ENCODE data around the gene ZNF677. TPM values are rescaled to one million over a fixed set of nuclear protein-coding genes. Genes with fewer than 3 reads are reported as not detected.
"Not testable (repeated sequence)": the region's sequence is repeated elsewhere in the genome, so short reads cannot be mapped to it uniquely, and the experiment has no call there.

The ZNF677 gene
- total and polyA plus RNA-seq, 7 donors, result 1.8 to 28.5 (median 15.8) TPM

GRCh38 chr19:53190253-53190652 is 64.4 kb downstream of the ZNF677 start:
- WGBS, 2 donors, result 92 to 98% methylated on average over 3 of the region's 3 CpGs
- Histone ChIP-seq H3K27ac (no peak overlapping the region), H3K4me3 (no peak overlapping the region), H3K27me3 (no peaks in the 10 kb centered on the region), H3K36me3 (peaks cover 0 to 14% (median 0%) of the 10 kb centered on the region in 4 donors), H3K9me3 (peaks cover 0 to 3% (median 0%) of the 10 kb centered on the region in 4 donors), H3K4me1 (peaks cover 0 to 16% (median 9%) of the 10 kb centered on the region in 4 donors)
- DNase-seq, result no peak
- TF ChIP-seq EP300 (IDR thresholded peaks at IDR 0.05), result no peak
- no peak for TF ChIP-seq POLR2AphosphoS5 (IDR thresholded peaks at IDR 0.05)
- no peak for TF ChIP-seq POLR2A (IDR thresholded peaks at IDR 0.05)
- no peak for TF ChIP-seq CTCF (IDR thresholded peaks at IDR 0.05)
- intact Hi-C loops (cut with DNase I), result loop anchor here (10.0 kb wide), 3 partner anchors 115 to 675 kb away; partner anchors contain the start of genes MYADM and ZNF765

- intact Hi-C loops (cut with DNase I), result loop anchor here (10.0 kb wide), 3 partner anchors 115 to 675 kb away; partner anchors contain the start of genes MYADM and ZNF765
- H3K4me3 ChIP-seq, H3K27me3 ChIP-seq, DNase-seq, H3K27ac ChIP-seq, H3K9me3 ChIP-seq: not testable (repeated sequence)
- peaks cover 0 to 16% (median 9%) of the 10 kb centered on the region in 4 donors for H3K4me1 ChIP-seq
- WGBS, 2 donors, result 89 to 90% methylated on average over 12 of the region's 16 CpGs
- peaks cover 0 to 14% (median 0%) of the 10 kb centered on the region in 4 donors for H3K36me3 ChIP-seq
These were observed 64.9 kb downstream of the ZNF677 start for GRCh38 chr19:53189691-53190198.

Other genes with a start within 250 kb of the ZNF677 start
- under 1 TPM in 1 of 4 donors, not detected in 3; 0.27 TPM for gene ERVV-1, start 241.0 kb downstream of the ZNF677 start, total RNA-seq
- gene ERVV-1, start 241.0 kb downstream of the ZNF677 start, polyA plus RNA-seq, result not detected
- gene ERVV-2, start 210.1 kb downstream of the ZNF677 start, total RNA-seq, result not detected
- gene ERVV-2, start 210.1 kb downstream of the ZNF677 start, polyA plus RNA-seq, result not detected
- 10 to 100 TPM; 20.9 to 70.3 (median 31.8) TPM for gene ZNF160, start 151.5 kb downstream of the ZNF677 start, total RNA-seq
- gene ZNF160, start 151.5 kb downstream of the ZNF677 start, polyA plus RNA-seq, result 10 to 100 TPM in 1 of 3 donors, 1 to 10 TPM in 2; 3.7 to 18.7 (median 4.2) TPM
- 10 to 100 TPM; 10.7 to 16.9 (median 13.0) TPM for gene ZNF415, start 122.0 kb downstream of the ZNF677 start, total RNA-seq
- gene ZNF415, start 122.0 kb downstream of the ZNF677 start, polyA plus RNA-seq, result 1 to 10 TPM; 2.5 to 5.4 (median 3.6) TPM
- gene ZNF347, start 95.8 kb downstream of the ZNF677 start, total RNA-seq, result 10 to 100 TPM in 2 of 4 donors, 1 to 10 TPM in 2; 5.7 to 12.2 (median 8.7) TPM
- 1 to 10 TPM; 1.6 to 4.8 (median 3.8) TPM for gene ZNF347, start 95.8 kb downstream of the ZNF677 start, polyA plus RNA-seq
- 10 to 100 TPM in 1 of 4 donors, 1 to 10 TPM in 3; 5.3 to 16.8 (median 6.4) TPM for gene ZNF665, start 61.5 kb downstream of the ZNF677 start, total RNA-seq
- gene ZNF665, start 61.5 kb downstream of the ZNF677 start, polyA plus RNA-seq, result 1 to 10 TPM in 2 of 3 donors, under 1 TPM in 1; 0.92 to 3.6 (median 3.6) TPM
- not detected for gene VN1R2, start 3.4 kb upstream of the ZNF677 start, total RNA-seq
- not detected for gene VN1R2, start 3.4 kb upstream of the ZNF677 start, polyA plus RNA-seq
- not detected for gene VN1R4, start 12.8 kb upstream of the ZNF677 start, total RNA-seq
- gene VN1R4, start 12.8 kb upstream of the ZNF677 start, polyA plus RNA-seq, result not detected
- gene ZNF845, start 78.9 kb upstream of the ZNF677 start, total RNA-seq, result 1 to 10 TPM; 4.6 to 8.9 (median 7.2) TPM
- 1 to 10 TPM; 2.4 to 2.7 (median 2.5) TPM for gene ZNF845, start 78.9 kb upstream of the ZNF677 start, polyA plus RNA-seq
- gene ZNF525, start 110.8 kb upstream of the ZNF677 start, total RNA-seq, result 1 to 10 TPM; 6.3 to 8.3 (median 7.0) TPM
- 10 to 100 TPM in 1 of 3 donors, 1 to 10 TPM in 2; 1.4 to 10.8 (median 7.0) TPM for gene ZNF525, start 110.8 kb upstream of the ZNF677 start, polyA plus RNA-seq
- 10 to 100 TPM in 3 of 4 donors, 1 to 10 TPM in 1; 6.2 to 13.0 (median 11.7) TPM for gene ZNF765, start 140.3 kb upstream of the ZNF677 start, total RNA-seq
- 1 to 10 TPM; 3.5 to 5.1 (median 3.6) TPM for gene ZNF765, start 140.3 kb upstream of the ZNF677 start, polyA plus RNA-seq
- gene ZNF761, start 177.1 kb upstream of the ZNF677 start, total RNA-seq, result 10 to 100 TPM in 3 of 4 donors, 1 to 10 TPM in 1; 6.5 to 12.5 (median 11.0) TPM
- gene ZNF761, start 177.1 kb upstream of the ZNF677 start, polyA plus RNA-seq, result 1 to 10 TPM; 3.5 to 7.8 (median 6.7) TPM
- gene ZNF813, start 212.9 kb upstream of the ZNF677 start, total RNA-seq, result 1 to 10 TPM; 2.9 to 4.2 (median 3.4) TPM
- 1 to 10 TPM; 1.2 to 1.9 (median 1.2) TPM for gene ZNF813, start 212.9 kb upstream of the ZNF677 start, polyA plus RNA-seq